ENCODE data around the gene YPEL2.

DNA sequence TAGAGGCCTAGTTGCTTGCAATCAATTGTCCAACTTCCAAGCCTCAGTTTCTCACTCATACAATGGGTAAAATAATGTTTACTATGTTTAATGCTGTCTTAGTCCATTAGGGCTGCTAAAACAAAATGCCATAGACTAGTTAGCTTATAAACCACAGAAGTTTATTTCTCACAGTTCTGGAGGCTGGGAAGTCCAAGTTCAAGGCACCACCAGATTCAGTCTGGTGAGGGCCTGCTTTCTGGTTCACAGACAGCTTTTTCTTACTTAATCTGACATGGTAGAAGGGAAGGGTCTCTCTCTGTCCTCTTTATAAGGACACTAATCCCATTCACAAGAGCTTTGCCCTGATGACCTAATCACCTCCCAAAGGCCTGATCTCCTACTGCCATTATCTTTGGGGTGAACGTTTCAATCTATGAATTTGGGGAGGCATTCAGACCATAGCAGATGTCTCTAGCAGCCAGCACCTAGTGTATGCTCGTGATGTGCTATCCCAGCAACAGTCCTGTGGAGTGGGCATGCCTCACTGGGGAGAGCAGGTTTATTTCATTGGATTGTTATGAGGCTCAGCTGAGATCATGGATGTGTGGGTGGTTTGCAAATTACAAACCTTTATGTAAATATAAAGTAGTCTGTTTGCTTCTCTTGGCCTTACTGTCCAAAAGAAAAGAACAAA, 25.2 kb downstream of the YPEL2 start:
- TF ChIP-seq, protein P1, sequence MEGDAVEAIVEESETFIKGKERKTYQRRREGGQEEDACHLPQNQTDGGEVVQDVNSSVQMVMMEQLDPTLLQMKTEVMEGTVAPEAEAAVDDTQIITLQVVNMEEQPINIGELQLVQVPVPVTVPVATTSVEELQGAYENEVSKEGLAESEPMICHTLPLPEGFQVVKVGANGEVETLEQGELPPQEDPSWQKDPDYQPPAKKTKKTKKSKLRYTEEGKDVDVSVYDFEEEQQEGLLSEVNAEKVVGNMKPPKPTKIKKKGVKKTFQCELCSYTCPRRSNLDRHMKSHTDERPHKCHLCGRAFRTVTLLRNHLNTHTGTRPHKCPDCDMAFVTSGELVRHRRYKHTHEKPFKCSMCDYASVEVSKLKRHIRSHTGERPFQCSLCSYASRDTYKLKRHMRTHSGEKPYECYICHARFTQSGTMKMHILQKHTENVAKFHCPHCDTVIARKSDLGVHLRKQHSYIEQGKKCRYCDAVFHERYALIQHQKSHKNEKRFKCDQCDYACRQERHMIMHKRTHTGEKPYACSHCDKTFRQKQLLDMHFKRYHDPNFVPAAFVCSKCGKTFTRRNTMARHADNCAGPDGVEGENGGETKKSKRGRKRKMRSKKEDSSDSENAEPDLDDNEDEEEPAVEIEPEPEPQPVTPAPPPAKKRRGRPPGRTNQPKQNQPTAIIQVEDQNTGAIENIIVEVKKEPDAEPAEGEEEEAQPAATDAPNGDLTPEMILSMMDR (IDR thresholded peaks at IDR 0.05) = no peak
- no peak for TF ChIP-seq ZFX (IDR thresholded peaks at IDR 0.05; ENCODE audit: borderline replicate concordance)
